ENCODE results near the gene CLRN2. TPM values are rescaled to one million over a fixed set of nuclear protein-coding genes. Genes with fewer than 3 reads are reported as not detected.

The CLRN2 gene
- total and polyA plus RNA-seq, 9 of the 15 experiments (the other 6 are each of a cell fraction or from before 2014, with no cell fraction given), result not detected

DNA sequence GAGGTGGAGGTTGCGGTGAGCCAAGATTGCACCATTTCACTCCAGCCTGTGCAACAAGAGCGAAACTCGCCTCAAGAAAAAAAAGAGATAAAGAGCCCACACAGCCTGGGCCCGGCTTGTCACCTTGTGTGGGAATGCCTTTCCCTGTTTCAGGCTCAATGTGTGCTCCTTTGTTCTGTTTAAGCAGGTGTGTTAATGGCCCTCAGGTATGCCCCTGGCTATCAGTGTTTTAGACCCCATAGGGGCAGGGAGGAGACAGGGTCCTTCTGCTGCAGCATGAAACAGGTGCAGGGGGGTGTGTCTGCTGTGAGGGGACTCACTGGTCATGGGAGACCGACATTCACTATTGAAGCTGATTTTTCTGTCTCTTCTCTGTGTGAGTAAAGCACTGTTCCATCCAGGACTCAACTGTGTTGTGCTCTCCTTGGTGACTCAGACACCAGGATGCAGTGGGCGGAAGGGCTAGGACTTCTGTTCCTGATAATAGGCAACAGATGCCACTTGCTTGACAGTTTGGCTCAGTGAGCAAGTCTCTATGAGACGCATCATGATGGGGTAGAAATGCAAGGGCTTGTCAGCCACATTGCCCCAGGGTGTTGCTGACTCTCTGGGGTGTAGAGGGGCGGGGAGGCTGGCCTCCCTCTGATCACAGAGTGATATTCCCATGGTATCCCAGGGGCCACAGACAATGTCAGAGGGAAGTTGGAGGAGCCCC lies 46.4 kb downstream of the CLRN2 start:
- in situ Hi-C loops (cut with MboI) (loop anchor here (10.0 kb wide), 1 partner anchor 243 kb away; no protein-coding TSS in a partner anchor), intact Hi-C loops (cut with micrococcal nuclease) (no loop called here)
- no peaks in the 10 kb centered on the region; the same call in 1 of the 2 replicates for H3K9me3 ChIP-seq (replicated peaks; ENCODE audit: control insufficient read depth, insufficient read depth, low read depth, low read length)
- H3K4me1 ChIP-seq (replicated peaks in 1 of 2; ENCODE audit: control insufficient read depth in 2 of 2, insufficient read depth in 2 of 2, low read length in 2 of 2), result peaks cover 0 to 2% of the 10 kb centered on the region in 2 experiments; a peak in 1 of 5 replicates
- no peaks in the 10 kb centered on the region for H3K79me2 ChIP-seq (ENCODE audit: control insufficient read depth, insufficient read depth, low read length)
- FAIRE-seq (peak; percentile 66), ATAC-seq (no peak), DNase-seq (ENCODE audit: extremely low read depth in 1 of 4, low spot score in 3 of 4) (peak in 1 of 4 experiments; percentile 49)
- no TSS peak for BruUV-seq (replicated peaks)
- H3K4me3 ChIP-seq, result no peak overlapping the region
- CTCF ChIA-PET (ENCODE audit: low intra/inter-chr PET ratio), result no interaction called here
- no peaks in the 10 kb centered on the region for H4K20me1 ChIP-seq (replicated peaks; ENCODE audit: control insufficient read depth, insufficient read depth, low read length)
- H3K36me3 ChIP-seq (ENCODE audit: control insufficient read depth, insufficient read depth, low read length), result no peaks in the 10 kb centered on the region
- no peak overlapping the region for H2AFZ ChIP-seq (ENCODE audit: low read depth, low read length)
- WGBS (ENCODE audit: insufficient coverage, low coverage, missing lambda C conversion rate), result 2% methylated on average over 8 of the region's 8 CpGs
- H3K27me3 ChIP-seq (ENCODE audit: control insufficient read depth in 2 of 2, insufficient read depth in 2 of 2, low read length in 2 of 2), result peaks cover 16 to 38% of the 10 kb centered on the region in 2 experiments; a peak in 4 of 5 replicates
- no peak overlapping the region for H3K27ac ChIP-seq (ENCODE audit: extremely low read depth, low read depth, low read length)
- H3K9ac ChIP-seq (ENCODE audit: insufficient read depth in 1 of 2, low read depth in 2 of 2, low read length in 2 of 2), result no peak overlapping the region
- no peaks in the 10 kb centered on the region for H3K9me1 ChIP-seq (ENCODE audit: control insufficient read depth, insufficient read depth, low read length)
- POLR2A ChIA-PET, result no interaction called here
- no peak overlapping the region for H3K4me2 ChIP-seq (ENCODE audit: insufficient read depth, low read length)
- TF ChIP-seq EGR1 (conservative IDR thresholded peaks at IDR 0.05) (peak; percentile 81), CBFA2T3 (IDR thresholded peaks at IDR 0.05) (peak; percentile 59), JUND (IDR thresholded peaks at IDR 0.05; ENCODE audit: borderline replicate concordance, low read depth, low read length) (peak; percentile 32; the same call in 1 of the 2 replicates), JUND (tag; IDR thresholded peaks at IDR 0.05; ENCODE audit: borderline replicate concordance, low read depth, low read length) (no peak), TRIM25 (IDR thresholded peaks at IDR 0.05; ENCODE audit: borderline replicate concordance) (no peak)

Data from K562 (cell line).